ENCODE data around the gene ZC3H8.

Gene ZC3H8

DNA sequence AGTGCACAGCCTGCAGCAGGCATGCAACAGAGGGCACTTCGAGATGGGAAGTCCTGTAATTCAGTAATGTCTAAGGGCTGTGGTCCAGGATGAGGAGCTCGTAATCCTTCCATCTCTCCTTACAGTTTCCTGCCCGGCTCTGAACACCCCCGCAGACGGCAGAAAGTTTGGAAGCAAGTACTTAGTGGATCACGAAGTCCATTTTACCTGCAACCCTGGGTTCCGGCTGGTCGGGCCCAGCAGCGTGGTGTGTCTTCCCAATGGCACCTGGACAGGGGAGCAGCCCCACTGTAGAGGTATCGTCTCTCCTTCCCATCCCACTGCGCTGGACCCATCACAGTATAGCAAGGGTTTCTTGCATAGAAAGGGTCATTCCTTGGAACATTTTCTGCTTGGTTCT lies 90.0 kb downstream of the ZC3H8 start:
- DNase-seq (ENCODE audit: low read depth): no peak

DNA sequence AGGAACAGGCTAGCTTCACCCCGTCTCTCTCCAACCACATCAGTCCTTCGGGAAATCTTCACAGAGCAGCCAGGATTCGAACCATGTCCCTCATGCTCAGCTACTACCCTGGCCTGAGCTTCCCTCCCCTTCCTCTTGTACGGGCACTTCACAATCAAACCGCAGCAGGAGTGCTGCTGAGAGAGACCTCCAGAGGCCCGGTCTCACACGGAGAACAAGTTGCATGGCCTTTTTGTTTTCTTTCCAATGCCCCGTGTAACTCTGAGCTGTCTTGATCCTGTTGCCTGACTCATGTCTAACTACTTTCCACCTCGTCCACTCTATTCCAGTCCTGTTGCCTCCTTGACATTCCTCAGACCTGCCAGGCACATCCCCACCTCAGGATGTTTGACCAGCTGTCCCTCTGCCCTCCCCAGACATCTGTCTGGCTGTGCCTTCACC lies 91.3 kb downstream of the ZC3H8 start:
- no peak for DNase-seq (ENCODE audit: low read depth)

GRCh38 chr2:112162956-112163355 lies 91.9 kb downstream of the ZC3H8 start:
- no peak for DNase-seq (ENCODE audit: low read depth)

DNA sequence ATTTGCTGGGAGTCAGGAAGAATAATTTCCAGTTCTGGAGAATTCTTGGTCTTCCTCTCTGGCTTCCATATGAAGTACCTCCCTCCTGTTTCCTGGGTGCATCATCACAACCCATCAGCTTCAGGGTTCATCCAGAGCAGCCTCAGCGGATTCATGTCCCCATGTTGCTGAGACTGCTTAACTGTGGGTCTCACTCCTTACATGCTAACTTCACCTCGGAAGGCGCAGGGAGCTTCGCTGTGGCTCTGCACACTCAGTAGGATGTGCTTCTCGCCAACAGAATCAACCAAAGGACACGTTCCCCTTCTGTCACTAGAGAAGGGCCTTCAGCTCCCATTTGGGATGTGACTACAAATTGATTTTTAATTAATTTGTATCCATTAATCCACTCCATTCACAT lies 92.5 kb downstream of the ZC3H8 start:
- no peak for DNase-seq (ENCODE audit: low read depth)

Measured in activated T-cell treated with anti-CD3 and anti-CD28 coated beads for 48 hours (primary cell).